PC-9 (cell line): ENCODE data around the gene MINDY4. TPM values are rescaled to one million over a fixed set of nuclear protein-coding genes. Genes with fewer than 3 reads are reported as not detected.

Source experiments
- BruUV-seq: library from RNA; stranded (reverse); fragments of 400-500 nt; replicated peaks from 2 replicates; lab custom pipeline; 2021; lab: Mats Ljungman, UMichigan
- CTCF ChIA-PET: fragments of 300-600 bp; sonication (Branson Sonifier 250); formaldehyde crosslinking; loops from one replicate; lab custom pipeline; 2022; ENCODE audit warnings: antibody characterized with exemption; lab: Charles Lee
- POLR2A ChIA-PET: fragments of 300-600 bp; sonication (Branson Sonifier 250); formaldehyde crosslinking; loops from one replicate; lab custom pipeline; 2022; ENCODE audit warnings: antibody characterized with exemption; ENCODE audit not compliant: unreplicated experiment; lab: Charles Lee
- DNase-seq, 2 experiments: peaks; one replicate each; pipeline versions ENCODE4 v3.0.0 to v3.0.0-alpha.2; 2015 to 2022; ENCODE audit warnings: mixed read lengths in 1 of 2
- H2AFZ ChIP-seq: fragments of 200-600 bp; sonication (generic); 2 replicates; pipeline ENCODE4 v1.8.1; 2017; ENCODE audit warnings: antibody characterized with exemption
- H3F3A ChIP-seq: fragments of 200-600 bp; sonication (generic); 2 replicates; pipeline ENCODE4 v1.8.1; 2017; ENCODE audit warnings: antibody characterized with exemption, mild to moderate bottlenecking, low read depth; ENCODE audit not compliant: insufficient read depth
- H3K27ac ChIP-seq: fragments of 200-600 bp; sonication (generic); 2 replicates; pipeline ENCODE4 v1.6.1; 2016; ENCODE audit warnings: mixed run types
- H3K27me3 ChIP-seq: fragments of 200-600 bp; sonication (generic); 2 replicates; pipeline ENCODE4 v1.6.1; 2016; ENCODE audit warnings: low read depth, mixed run types; ENCODE audit not compliant: insufficient read depth
- H3K36me3 ChIP-seq: fragments of 200-600 bp; sonication (generic); 2 replicates; pipeline ENCODE4 v1.6.1; 2016; ENCODE audit warnings: low read depth, mixed run types
- H3K4me1 ChIP-seq: fragments of 200-600 bp; sonication (generic); replicated peaks from 2 replicates; pipeline ENCODE4 v1.6.1; 2016; ENCODE audit warnings: mixed run types; ENCODE audit not compliant: insufficient read depth
- H3K4me2 ChIP-seq: fragments of 200-600 bp; sonication (generic); 2 replicates; pipeline ENCODE4 v1.6.1; 2017; ENCODE audit warnings: mixed run types
- H3K4me3 ChIP-seq: fragments of 200-600 bp; sonication (generic); 2 replicates; pipeline ENCODE4 v1.6.1; 2016; ENCODE audit warnings: mixed run types
- H3K79me2 ChIP-seq: fragments of 200-600 bp; sonication (generic); 2 replicates; pipeline ENCODE4 v1.6.1; 2017; ENCODE audit warnings: low read depth, mixed run types
- H3K9me2 ChIP-seq: fragments of 200-600 bp; sonication (generic); 2 replicates; pipeline ENCODE4 v1.8.1; 2017; ENCODE audit warnings: mild to moderate bottlenecking; ENCODE audit not compliant: insufficient read depth
- H3K9me3 ChIP-seq: fragments of 200-600 bp; sonication (generic); 2 replicates; pipeline ENCODE4 v1.8.1; 2016; ENCODE audit warnings: low read depth; ENCODE audit not compliant: insufficient read depth
- H4K20me1 ChIP-seq: fragments of 200-600 bp; sonication (generic); 2 replicates; pipeline ENCODE4 v1.8.1; 2017; ENCODE audit not compliant: insufficient read depth
- CTCF ChIP-seq: fragments of 200-600 bp; sonication (generic); conservative IDR thresholded peaks from 2 replicates; pipeline ENCODE4 v1.6.1; 2017; ENCODE audit warnings: mixed run types, antibody characterized with exemption, mild to moderate bottlenecking, moderate library complexity
- EZH2 ChIP-seq: fragments of 200-600 bp; sonication (generic); IDR thresholded peaks from 2 replicates; pipeline ENCODE4 v1.8.0; 2017; ENCODE audit warnings: antibody characterized with exemption, low read depth
- intact Hi-C: fragments of 100-400 bp; cut with micrococcal nuclease; formaldehyde crosslinking; loops from one replicate; pipeline ENCODE4 v1.10.0; 2022; ENCODE audit not compliant: unreplicated experiment
- total RNA-seq: library from RNA; stranded (reverse); gene quantifications from 2 replicates; pipeline ENCODE4 v1.2.3, GENCODE V29; 2021

The MINDY4 gene
- total RNA-seq, 1 experiment from 2014 or later = 14.8 TPM

GRCh38 chr7:30752484-30752883 lies 18.7 kb upstream of the MINDY4 start:
- no peaks in the 10 kb centered on the region; the same call in 1 of the 2 replicates for H3K9me3 ChIP-seq
- H3K4me2 ChIP-seq = no peak overlapping the region
- H3K4me3 ChIP-seq = no peak overlapping the region
- CTCF ChIA-PET = no interaction called here
- no peaks in the 10 kb centered on the region for H3K9me2 ChIP-seq
- no peak for TF ChIP-seq CTCF
- no peak for TF ChIP-seq EZH2
- DNase-seq = no peak
- H4K20me1 ChIP-seq = no peaks in the 10 kb centered on the region
- H3F3A ChIP-seq = no peaks in the 10 kb centered on the region
- H3K79me2 ChIP-seq = no peaks in the 10 kb centered on the region
- H3K27ac ChIP-seq = no peak overlapping the region
- no TSS peak for BruUV-seq
- intact Hi-C loops = no loop called here
- H3K27me3 ChIP-seq = peaks cover 46% of the 10 kb centered on the region
- H2AFZ ChIP-seq = no peak overlapping the region
- H3K36me3 ChIP-seq = no peaks in the 10 kb centered on the region
- H3K4me1 ChIP-seq = no peaks in the 10 kb centered on the region
- POLR2A ChIA-PET = no interaction called here

GRCh38 chr7:30752979-30753378 lies 18.2 kb upstream of the MINDY4 start:
- CTCF ChIA-PET = no interaction called here
- Histone ChIP-seq H3K27ac (no peak overlapping the region), H3K27me3 (peaks cover 51% of the 10 kb centered on the region), H3K9me3 (no peaks in the 10 kb centered on the region; the same call in 1 of the 2 replicates), H3K4me3 (no peak overlapping the region), H2AFZ (no peak overlapping the region), H3F3A (no peaks in the 10 kb centered on the region), H3K36me3 (no peaks in the 10 kb centered on the region), H3K79me2 (no peaks in the 10 kb centered on the region), H4K20me1 (no peaks in the 10 kb centered on the region), H3K4me1 (no peaks in the 10 kb centered on the region), H3K4me2 (no peak overlapping the region), H3K9me2 (no peaks in the 10 kb centered on the region)
- intact Hi-C loops = no loop called here
- TF ChIP-seq CTCF = no peak
- TF ChIP-seq EZH2 = no peak
- BruUV-seq = no TSS peak
- DNase-seq = no peak
- POLR2A ChIA-PET = no interaction called here

- ChIA-PET CTCF (no interaction called here), POLR2A (interaction anchor here (0.7 kb wide), 1 partner anchor 10 kb away, joined by 4 read pairs; no protein-coding TSS in a partner anchor)
- H3K4me1 ChIP-seq = no peaks in the 10 kb centered on the region
- no peak overlapping the region for H3K4me2 ChIP-seq
- intact Hi-C loops = no loop called here
- H4K20me1 ChIP-seq = no peaks in the 10 kb centered on the region
- no peaks in the 10 kb centered on the region for H3K36me3 ChIP-seq
- no peak overlapping the region for H3K4me3 ChIP-seq
- no peaks in the 10 kb centered on the region for H3F3A ChIP-seq
- H3K27me3 ChIP-seq = peaks cover 66% of the 10 kb centered on the region
- BruUV-seq = no TSS peak
- H3K79me2 ChIP-seq = no peaks in the 10 kb centered on the region
- no peak overlapping the region for H3K27ac ChIP-seq
- no peak overlapping the region for H2AFZ ChIP-seq
- H3K9me2 ChIP-seq = no peaks in the 10 kb centered on the region
- no peaks in the 10 kb centered on the region; the same call in 1 of the 2 replicates for H3K9me3 ChIP-seq
- no peak for DNase-seq
- TF ChIP-seq CTCF (no peak), EZH2 (no peak)
These were observed 16.8 kb upstream of the MINDY4 start for GRCh38 chr7:30754315-30754877.
